Upper lobe of left lung (tissue), 6 donors: ENCODE results near the gene RBPMS2. TPM values are rescaled to one million over a fixed set of nuclear protein-coding genes. Genes with fewer than 3 reads are reported as not detected.

Source experiments
- ATAC-seq, 2 donors: fragments of 200-7000 bp; cut with Tn5 transposase; one replicate each; pipeline ENCODE4 v1.9.1; 2022; ENCODE audit warnings: mild to moderate bottlenecking in 2 of 2, moderate library complexity in 2 of 2; ENCODE audit not compliant: low FRiP score in 2 of 2
- DNase-seq, 2 donors: peaks; one replicate each; pipeline ENCODE4 v3.0.0-alpha.2; 2019 to 2020
- H3K27ac ChIP-seq, 4 donors: fragments of 200-600 bp; sonication (generic); one replicate each; pipeline ENCODE4 v1.5.1; 2016 to 2019
- H3K27me3 ChIP-seq, 4 donors: fragments of 200-600 bp; sonication (generic); one replicate each; pipeline ENCODE4 v1.5.1; 2017 to 2019
- H3K36me3 ChIP-seq, 4 donors: fragments of 200-600 bp; sonication (generic); one replicate each; pipeline ENCODE4 v1.5.1; 2016 to 2019
- H3K4me1 ChIP-seq, 4 donors: fragments of 200-600 bp; sonication (generic); one replicate each; pipeline ENCODE4 v1.5.1; 2018 to 2019
- H3K4me3 ChIP-seq, 4 donors: fragments of 200-600 bp; sonication (generic); one replicate each; pipeline ENCODE4 v1.5.1; 2017 to 2019; ENCODE audit warnings: mild to moderate bottlenecking in 2 of 4, moderate library complexity in 1 of 4
- H3K9me3 ChIP-seq, 4 donors: fragments of 200-600 bp; sonication (generic); one replicate each; pipeline ENCODE4 v1.5.1; 2018 to 2019
- EP300 ChIP-seq, 4 donors: sonication (generic); formaldehyde crosslinking; IDR thresholded peaks; one replicate each; pipeline ENCODE4 v1.5.1; 2017; ENCODE audit warnings: antibody characterized with exemption in 4 of 4, control low read depth in 2 of 4
- POLR2A ChIP-seq, 4 donors: fragments of 450-650 bp; IDR thresholded peaks; one replicate each; pipeline ENCODE4 v1.5.1; 2016 to 2017; ENCODE audit warnings: antibody characterized with exemption in 4 of 4, mild to moderate bottlenecking in 2 of 4
- POLR2AphosphoS5 ChIP-seq, 2 donors: sonication (generic); formaldehyde crosslinking; IDR thresholded peaks; one replicate each; pipeline ENCODE4 v1.5.1; 2017; ENCODE audit warnings: antibody characterized with exemption in 2 of 2
- WGBS, 2 donors: methylation state at CpG; one replicate each; pipeline ENCODE4 v1.1.5; 2017 to 2018; 5-methylcytosine and 5-hydroxymethylcytosine counted together
- small RNA-seq, 4 donors: library from RNA; depleted of rRNA; stranded (forward); fragments of <200 nt; gene quantifications; one replicate each; pipeline ENCODE3, GENCODE V24; 2016
- total RNA-seq, 6 donors: library from RNA; depleted of rRNA in 4 of 6; stranded (reverse); fragments of >200 nt in 4 of 6; gene quantifications; one replicate each; pipeline versions ENCODE4 v1.1.0 to v1.2.1, GENCODE V29; 2016 to 2021
- TF ChIP-seq, protein P1 (sequence below), 6 experiments: fragments of 450-650 bp in 4 of 6; fragments of 200-600 bp in 2 of 6; sonication (generic) in 2 of 6; IDR thresholded peaks; one replicate each; pipeline ENCODE4 v1.5.1; 2016 to 2019; ENCODE audit warnings: antibody characterized with exemption in 6 of 6
- donor health status: DM: no; HTN: no; CAD: no; lungs with moderate emphysema.
- donor health status: DM: no; HTN: yes; CAD: no; lungs with severe emphysema.

Gene RBPMS2
- total RNA-seq, 6 donors from 2014 or later, result 1.2 to 3.6 (median 2.0) TPM

DNA sequence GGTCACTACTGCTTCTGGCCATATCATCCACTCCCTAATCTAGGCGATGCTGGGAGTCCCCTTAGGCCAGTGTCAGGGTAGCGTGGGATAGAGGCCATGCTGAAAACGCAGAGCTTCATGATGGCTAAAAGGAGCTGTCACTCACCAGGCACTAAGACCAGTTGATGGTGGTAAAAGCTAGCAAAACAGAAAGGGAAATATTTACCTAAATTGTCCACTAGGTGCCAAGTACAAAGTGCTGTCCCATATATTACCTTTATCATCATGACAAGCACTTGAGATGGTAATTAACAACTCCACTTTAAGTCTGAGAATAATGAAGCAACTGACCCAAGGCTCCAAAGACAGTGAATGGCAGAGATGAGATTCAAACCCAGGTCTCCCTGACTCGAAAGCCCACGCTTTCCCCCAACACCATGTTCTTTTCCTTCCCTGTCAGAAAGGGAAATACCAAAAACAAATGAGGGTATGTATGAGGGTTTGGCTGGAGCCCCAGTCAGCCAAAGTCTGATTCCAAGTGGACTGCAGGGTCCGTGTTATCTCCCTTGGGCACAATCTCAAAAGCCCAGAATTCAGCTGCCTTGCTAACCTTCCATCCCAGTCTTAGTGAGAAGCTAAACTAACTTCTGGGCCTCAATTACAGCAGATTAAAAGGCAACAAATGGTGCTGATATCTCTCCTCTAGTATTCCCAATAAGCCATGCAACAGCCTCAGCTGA, 84.7 kb downstream of the RBPMS2 start:
- H3K4me3 ChIP-seq, result no peak overlapping the region
- DNase-seq (no peak), ATAC-seq (no peak)
- 75 to 78% methylated on average over 6 of the region's 6 CpGs for WGBS, 2 donors
- TF ChIP-seq EP300 (IDR thresholded peaks at IDR 0.05) (no peak), POLR2AphosphoS5 (IDR thresholded peaks at IDR 0.05) (no peak), POLR2A (IDR thresholded peaks at IDR 0.05) (no peak)
- TF ChIP-seq, protein P1, sequence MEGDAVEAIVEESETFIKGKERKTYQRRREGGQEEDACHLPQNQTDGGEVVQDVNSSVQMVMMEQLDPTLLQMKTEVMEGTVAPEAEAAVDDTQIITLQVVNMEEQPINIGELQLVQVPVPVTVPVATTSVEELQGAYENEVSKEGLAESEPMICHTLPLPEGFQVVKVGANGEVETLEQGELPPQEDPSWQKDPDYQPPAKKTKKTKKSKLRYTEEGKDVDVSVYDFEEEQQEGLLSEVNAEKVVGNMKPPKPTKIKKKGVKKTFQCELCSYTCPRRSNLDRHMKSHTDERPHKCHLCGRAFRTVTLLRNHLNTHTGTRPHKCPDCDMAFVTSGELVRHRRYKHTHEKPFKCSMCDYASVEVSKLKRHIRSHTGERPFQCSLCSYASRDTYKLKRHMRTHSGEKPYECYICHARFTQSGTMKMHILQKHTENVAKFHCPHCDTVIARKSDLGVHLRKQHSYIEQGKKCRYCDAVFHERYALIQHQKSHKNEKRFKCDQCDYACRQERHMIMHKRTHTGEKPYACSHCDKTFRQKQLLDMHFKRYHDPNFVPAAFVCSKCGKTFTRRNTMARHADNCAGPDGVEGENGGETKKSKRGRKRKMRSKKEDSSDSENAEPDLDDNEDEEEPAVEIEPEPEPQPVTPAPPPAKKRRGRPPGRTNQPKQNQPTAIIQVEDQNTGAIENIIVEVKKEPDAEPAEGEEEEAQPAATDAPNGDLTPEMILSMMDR (IDR thresholded peaks at IDR 0.05), result no peak
- H3K4me1 ChIP-seq, result peaks cover 22 to 43% (median 36%) of the 10 kb centered on the region in 4 donors
- H3K27me3 ChIP-seq, result no peaks in the 10 kb centered on the region
- H3K27ac ChIP-seq, result peak overlapping the region in 3 of 4 donors; percentile 51 to 83 (median 75)
- no peaks in the 10 kb centered on the region for H3K9me3 ChIP-seq
- peaks cover 12 to 61% (median 41%) of the 10 kb centered on the region in 4 donors for H3K36me3 ChIP-seq

DNA sequence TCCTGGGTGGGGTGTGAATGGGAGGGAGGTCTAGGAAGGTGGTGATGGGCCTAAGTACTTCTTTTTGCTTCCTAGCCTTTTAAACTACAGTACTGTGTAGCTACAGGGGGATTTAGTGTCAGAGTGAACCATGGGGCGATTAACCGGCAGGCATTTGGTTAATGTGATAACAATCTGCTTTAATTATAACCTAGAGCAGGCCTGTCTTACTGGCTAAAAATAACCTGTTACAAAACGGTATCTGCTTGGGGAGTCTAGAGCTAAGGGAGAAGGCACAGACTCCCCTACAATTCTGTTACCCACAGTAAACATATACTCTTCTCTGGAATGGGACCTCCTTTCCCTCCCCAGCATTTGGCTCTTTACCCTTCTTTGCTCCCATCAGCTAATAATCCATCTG, 85.4 kb downstream of the RBPMS2 start:
- Histone ChIP-seq H3K27me3 (no peaks in the 10 kb centered on the region), H3K27ac (peak overlapping the region in 2 of 4 donors; percentile 51 to 83), H3K9me3 (no peaks in the 10 kb centered on the region), H3K4me3 (no peak overlapping the region), H3K4me1 (peaks cover 19 to 36% (median 31%) of the 10 kb centered on the region in 4 donors), H3K36me3 (peaks cover 12 to 68% (median 44%) of the 10 kb centered on the region in 4 donors)
- 62 to 70% methylated on average over 3 of the region's 3 CpGs for WGBS, 2 donors
- ATAC-seq (no peak), DNase-seq (no peak)
- TF ChIP-seq, protein P1 (IDR thresholded peaks at IDR 0.05), result no peak
- TF ChIP-seq EP300 (IDR thresholded peaks at IDR 0.05) (no peak), POLR2A (IDR thresholded peaks at IDR 0.05) (no peak), POLR2AphosphoS5 (IDR thresholded peaks at IDR 0.05) (no peak)

Small RNAs within 50 kb of the gene (small RNA-seq; reads per million reads assigned to genes)
- gene AC100830.2, result 0 reads per million in 4 donors
- gene MIR1272, result 0 reads per million in 4 donors

Other genes with a start within 250 kb of the RBPMS2 start
- gene PIF1, start 50.1 kb upstream of the RBPMS2 start, total RNA-seq, result 1 to 10 TPM in 4 of 6 donors, under 1 TPM in 2; 0.61 to 6.2 (median 1.1) TPM
- 10 to 100 TPM; 21.9 to 83.0 (median 51.3) TPM for gene PLEKHO2, start 66.3 kb upstream of the RBPMS2 start, total RNA-seq
- gene ANKDD1A, start 136.3 kb upstream of the RBPMS2 start, total RNA-seq, result 10 to 100 TPM in 2 of 6 donors, 1 to 10 TPM in 4; 4.8 to 13.1 (median 6.2) TPM
- 100 to 1,000 TPM in 3 of 6 donors, 10 to 100 TPM in 3; 58.8 to 113 (median 94.7) TPM for gene SPG21, start 214.3 kb upstream of the RBPMS2 start, total RNA-seq